HAP-1 (cell line): ENCODE measurements around the gene CFAP20DC.
A peak's percentile ranks its signal among the peaks of the same experiment; 100 is the strongest.
"Not testable (repeated sequence)": the region's sequence is repeated elsewhere in the genome, so short reads cannot be mapped to it uniquely, and the experiment has no call there.

Experiments
- DNase-seq, 2 experiments: peaks; one replicate each; pipeline ENCODE4 v3.0.0-alpha.2; 2016 to 2020; ENCODE audit warnings: low spot score in 2 of 2
- H3K27me3 ChIP-seq: fragments of 250-450 bp; sonication (Bioruptor Pico); 2 replicates; pipeline ENCODE4 v1.5.1; 2020; ENCODE audit warnings: low read depth, mild to moderate bottlenecking, moderate library complexity
- H3K36me3 ChIP-seq: fragments of 250-450 bp; sonication (Bioruptor Pico); replicated peaks from 2 replicates; pipeline ENCODE4 v1.5.1; 2020; ENCODE audit warnings: mild to moderate bottlenecking
- H3K4me1 ChIP-seq: fragments of 250-450 bp; sonication (Bioruptor Pico); 2 replicates; pipeline ENCODE4 v1.5.1; 2020; ENCODE audit warnings: mild to moderate bottlenecking
- H3K4me3 ChIP-seq: fragments of 250-450 bp; sonication (Bioruptor Pico); 2 replicates; pipeline ENCODE4 v1.5.1; 2020; ENCODE audit warnings: mild to moderate bottlenecking, moderate library complexity
- H3K9me3 ChIP-seq: fragments of 250-450 bp; sonication (Bioruptor Pico); 2 replicates; pipeline ENCODE4 v1.5.1; 2020; ENCODE audit warnings: mild to moderate bottlenecking, moderate library complexity
- in situ Hi-C: fragments of 300-500 bp; cut with MboI; formaldehyde crosslinking; loops from 3 replicates; pipeline ENCODE4 v1.14.3; 2020; ENCODE audit warnings: low sequenced_read_pairs, inconsistent platforms, mixed read lengths

The CFAP20DC gene

DNA sequence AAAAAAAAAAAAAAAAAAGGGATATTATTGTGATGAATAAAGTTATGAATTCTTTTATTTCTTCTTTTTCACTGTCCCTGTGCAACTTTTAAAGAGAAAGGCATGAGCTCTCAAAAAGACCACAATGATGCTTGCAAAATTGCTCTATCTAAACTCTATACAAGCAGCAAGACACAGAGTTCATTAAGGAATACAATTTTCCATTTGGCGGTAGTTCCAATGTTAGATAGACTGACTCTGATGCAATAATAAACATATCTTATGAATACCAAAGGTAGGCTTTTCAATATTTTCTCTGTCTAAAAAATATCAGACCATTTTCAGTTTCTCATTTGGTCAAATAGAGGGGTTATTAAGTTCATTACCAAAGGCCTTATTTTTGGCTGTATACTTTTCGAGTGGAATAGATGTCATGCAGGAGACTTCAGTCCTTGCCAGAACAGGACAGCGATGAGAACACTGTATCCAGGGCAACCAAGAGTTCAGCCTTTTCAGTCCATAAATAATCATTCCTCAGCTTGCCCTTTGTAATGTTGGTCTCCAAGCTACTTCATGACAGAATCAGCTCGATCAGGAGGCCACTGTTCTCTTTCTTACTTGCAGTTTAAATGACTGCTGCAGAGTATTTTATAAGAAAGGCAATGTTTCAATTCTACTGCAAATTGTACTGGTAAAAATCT lies 220.4 kb downstream of the CFAP20DC start:
- Histone ChIP-seq H3K4me1 (no peaks in the 10 kb centered on the region), H3K4me3 (no peak overlapping the region), H3K27me3 (no peaks in the 10 kb centered on the region), H3K36me3 (no peaks in the 10 kb centered on the region), H3K9me3 (no peaks in the 10 kb centered on the region)
- in situ Hi-C loops, result no loop called here
- no peak for DNase-seq

- Histone ChIP-seq H3K4me1 (no peaks in the 10 kb centered on the region), H3K27me3 (no peaks in the 10 kb centered on the region), H3K4me3 (no peak overlapping the region), H3K36me3 (no peaks in the 10 kb centered on the region), H3K9me3 (no peaks in the 10 kb centered on the region)
- in situ Hi-C loops, result no loop called here
- DNase-seq, result no peak
These were observed 225.0 kb downstream of the CFAP20DC start for GRCh38 chr3:58824777-58825176.

GRCh38 chr3:58824285-58824684 lies 225.5 kb downstream of the CFAP20DC start:
- in situ Hi-C loops, result no loop called here

DNA sequence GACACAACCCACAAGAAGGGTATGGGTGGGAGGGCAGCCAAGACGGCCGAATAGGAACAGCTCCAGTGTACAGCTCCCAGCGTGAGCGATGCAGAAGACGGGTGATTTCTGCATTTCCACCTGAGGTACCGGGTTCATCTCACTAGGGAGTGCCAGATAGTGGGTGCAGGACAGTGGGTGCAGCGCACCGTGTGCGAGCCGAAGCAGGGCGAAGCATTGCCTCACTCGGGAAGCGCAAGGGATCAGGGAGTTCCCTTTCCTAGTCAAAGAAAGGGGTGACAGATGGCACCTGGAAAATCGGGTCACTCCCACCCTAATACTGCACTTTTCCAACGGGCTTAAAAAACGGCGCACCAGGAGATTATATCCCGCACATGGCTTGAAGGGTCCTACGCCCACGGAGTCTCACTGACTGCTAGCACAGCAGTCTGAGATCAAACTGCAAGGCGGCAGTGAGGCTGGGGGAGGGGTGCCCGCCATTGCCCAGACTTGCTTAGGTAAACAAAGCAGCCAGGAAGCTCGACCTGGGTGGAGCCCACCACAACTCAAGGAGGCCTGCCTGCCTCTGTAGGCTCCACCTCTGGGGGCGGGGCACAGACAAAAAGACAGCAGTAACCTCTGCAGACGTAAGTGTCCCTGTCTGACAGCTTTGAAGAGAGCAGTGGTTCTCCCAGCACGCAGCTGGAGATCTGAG lies 243.1 kb downstream of the CFAP20DC start:
- H3K27me3 ChIP-seq, H3K4me1 ChIP-seq, H3K9me3 ChIP-seq, DNase-seq, H3K36me3 ChIP-seq, in situ Hi-C loops, H3K4me3 ChIP-seq: not testable (repeated sequence)

More at GRCh38 chr3:58824285-58824684, 225.5 kb downstream of the CFAP20DC start:
- Histone ChIP-seq H3K9me3 (no peaks in the 10 kb centered on the region), H3K4me1 (no peaks in the 10 kb centered on the region), H3K27me3 (no peaks in the 10 kb centered on the region), H3K36me3 (no peaks in the 10 kb centered on the region), H3K4me3 (no peak overlapping the region)
- DNase-seq, result peak; percentile 62 to 85

- no peaks in the 10 kb centered on the region for H3K4me1 ChIP-seq
- H3K36me3 ChIP-seq, result no peaks in the 10 kb centered on the region
- no peak for DNase-seq
- H3K4me3 ChIP-seq, result no peak overlapping the region
- in situ Hi-C loops, result no loop called here
- no peaks in the 10 kb centered on the region for H3K27me3 ChIP-seq
- H3K9me3 ChIP-seq, result no peaks in the 10 kb centered on the region
These were observed 244.9 kb downstream of the CFAP20DC start for GRCh38 chr3:58804914-58805313.

DNA sequence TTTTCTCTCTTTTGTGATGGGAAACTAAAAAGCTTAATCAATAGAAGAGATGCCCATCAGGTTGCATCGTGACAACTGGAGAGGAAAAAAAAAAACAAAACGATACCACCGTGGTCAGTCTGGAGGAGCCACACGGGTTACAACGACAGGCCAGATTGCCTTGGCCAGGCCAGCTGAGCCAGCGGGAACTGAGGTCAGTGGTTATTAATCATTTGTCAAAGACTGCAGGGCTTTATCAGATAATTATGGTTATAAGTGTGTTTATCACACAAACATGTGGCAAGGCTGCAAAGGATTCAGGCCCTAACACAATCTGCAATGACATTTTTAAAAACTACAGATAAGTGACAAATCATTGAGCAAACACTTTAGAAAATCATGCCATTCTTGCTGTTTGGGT lies 248.3 kb downstream of the CFAP20DC start:
- Histone ChIP-seq H3K4me3 (no peak overlapping the region), H3K27me3 (no peaks in the 10 kb centered on the region), H3K36me3 (no peaks in the 10 kb centered on the region), H3K9me3 (no peaks in the 10 kb centered on the region), H3K4me1 (no peaks in the 10 kb centered on the region)
- DNase-seq, result no peak
- in situ Hi-C loops, result no loop called here

DNA sequence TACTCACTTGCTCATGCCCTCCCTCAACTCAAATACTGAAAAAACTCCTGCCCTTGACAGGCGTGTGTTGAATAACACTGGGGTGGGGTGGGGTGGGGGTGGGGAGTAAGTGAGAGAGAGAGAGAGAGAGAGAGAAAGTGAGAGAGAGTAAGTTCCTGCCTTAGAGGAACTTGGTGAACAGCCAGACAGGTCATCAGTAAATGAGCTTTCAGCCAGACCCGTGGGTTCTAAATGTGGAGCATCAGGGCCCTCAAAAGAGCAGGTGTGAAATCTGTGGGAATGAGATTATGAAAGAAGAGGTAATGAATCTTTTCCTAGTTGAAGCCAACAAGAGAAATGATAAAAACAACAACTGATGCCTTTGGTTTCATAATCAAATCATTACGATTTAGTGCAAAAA lies 248.9 kb downstream of the CFAP20DC start:
- H3K27me3 ChIP-seq, result no peaks in the 10 kb centered on the region
- no peaks in the 10 kb centered on the region for H3K36me3 ChIP-seq
- no peaks in the 10 kb centered on the region for H3K4me1 ChIP-seq
- H3K4me3 ChIP-seq, result no peak overlapping the region
- no peak for DNase-seq
- in situ Hi-C loops, result no loop called here
- H3K9me3 ChIP-seq, result no peaks in the 10 kb centered on the region

- Histone ChIP-seq H3K9me3 (no peaks in the 10 kb centered on the region), H3K4me1 (no peaks in the 10 kb centered on the region), H3K27me3 (no peaks in the 10 kb centered on the region), H3K36me3 (no peaks in the 10 kb centered on the region), H3K4me3 (no peak overlapping the region)
- DNase-seq, result no peak
- in situ Hi-C loops, result no loop called here
These were observed 249.8 kb downstream of the CFAP20DC start for GRCh38 chr3:58800032-58800431.

DNA sequence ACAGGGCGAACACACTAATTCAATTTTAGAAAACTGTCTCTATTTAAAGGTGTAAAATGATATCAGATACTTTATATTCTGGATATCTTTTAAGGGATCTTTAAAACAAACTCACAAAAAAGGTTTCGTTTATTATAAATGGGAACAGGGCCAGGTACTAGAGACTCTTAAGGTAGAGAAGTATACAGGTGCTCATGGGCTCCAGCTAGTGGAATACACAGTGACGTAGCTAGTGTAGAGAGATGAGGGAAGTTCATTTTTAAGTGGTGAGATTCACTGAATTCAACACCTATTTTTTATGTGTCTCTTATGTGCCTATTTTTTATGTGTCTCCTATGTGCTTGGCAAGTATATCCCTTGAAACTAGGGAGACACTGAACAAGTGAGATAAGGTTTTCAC lies 250.6 kb downstream of the CFAP20DC start:
- H3K36me3 ChIP-seq, result no peaks in the 10 kb centered on the region
- no peaks in the 10 kb centered on the region for H3K9me3 ChIP-seq
- H3K27me3 ChIP-seq, result no peaks in the 10 kb centered on the region
- H3K4me3 ChIP-seq, result no peak overlapping the region
- in situ Hi-C loops, result no loop called here
- DNase-seq, result no peak
- H3K4me1 ChIP-seq, result no peaks in the 10 kb centered on the region

GRCh38 chr3:58798312-58798711 lies 251.5 kb downstream of the CFAP20DC start:
- H3K4me1 ChIP-seq, result no peaks in the 10 kb centered on the region
- no peaks in the 10 kb centered on the region for H3K9me3 ChIP-seq
- in situ Hi-C loops, result no loop called here
- no peak overlapping the region for H3K4me3 ChIP-seq
- H3K27me3 ChIP-seq, result no peaks in the 10 kb centered on the region
- H3K36me3 ChIP-seq, result no peaks in the 10 kb centered on the region
- DNase-seq, result no peak

DNA sequence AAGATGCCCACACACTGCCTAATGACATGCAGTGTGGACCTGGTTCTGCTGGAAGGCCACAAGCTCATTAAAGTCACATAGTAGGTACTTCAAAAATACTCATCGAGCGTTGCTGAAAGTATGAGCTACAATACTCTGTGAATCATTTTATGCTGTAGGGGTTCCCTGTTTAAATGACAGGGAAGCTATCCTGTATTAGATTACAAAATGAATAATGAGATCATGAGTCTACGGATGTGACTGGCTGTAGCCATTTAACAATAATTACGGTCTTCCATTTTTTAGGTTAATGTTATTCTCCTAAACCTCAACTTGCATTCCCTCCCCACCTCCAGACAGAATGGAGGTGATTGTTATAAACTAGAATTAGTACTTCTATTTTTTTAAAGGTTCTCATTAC lies 255.1 kb downstream of the CFAP20DC start:
- Histone ChIP-seq H3K36me3 (no peaks in the 10 kb centered on the region), H3K27me3 (no peaks in the 10 kb centered on the region), H3K9me3 (no peaks in the 10 kb centered on the region), H3K4me1 (no peaks in the 10 kb centered on the region), H3K4me3 (no peak overlapping the region)
- DNase-seq, result no peak
- in situ Hi-C loops, result no loop called here

- H3K9me3 ChIP-seq, result no peaks in the 10 kb centered on the region
- H3K36me3 ChIP-seq, result no peaks in the 10 kb centered on the region
- no peak overlapping the region for H3K4me3 ChIP-seq
- in situ Hi-C loops, result no loop called here
- DNase-seq, result no peak
- no peaks in the 10 kb centered on the region for H3K27me3 ChIP-seq
- no peaks in the 10 kb centered on the region for H3K4me1 ChIP-seq
These were observed 255.9 kb downstream of the CFAP20DC start for GRCh38 chr3:58793938-58794337.

- H3K4me3 ChIP-seq, result no peak overlapping the region
- in situ Hi-C loops, result no loop called here
- no peaks in the 10 kb centered on the region for H3K4me1 ChIP-seq
- no peak for DNase-seq
- H3K9me3 ChIP-seq, result no peaks in the 10 kb centered on the region
- H3K27me3 ChIP-seq, result no peaks in the 10 kb centered on the region
- no peaks in the 10 kb centered on the region for H3K36me3 ChIP-seq
These were observed 256.8 kb downstream of the CFAP20DC start for GRCh38 chr3:58792921-58793451.

DNA sequence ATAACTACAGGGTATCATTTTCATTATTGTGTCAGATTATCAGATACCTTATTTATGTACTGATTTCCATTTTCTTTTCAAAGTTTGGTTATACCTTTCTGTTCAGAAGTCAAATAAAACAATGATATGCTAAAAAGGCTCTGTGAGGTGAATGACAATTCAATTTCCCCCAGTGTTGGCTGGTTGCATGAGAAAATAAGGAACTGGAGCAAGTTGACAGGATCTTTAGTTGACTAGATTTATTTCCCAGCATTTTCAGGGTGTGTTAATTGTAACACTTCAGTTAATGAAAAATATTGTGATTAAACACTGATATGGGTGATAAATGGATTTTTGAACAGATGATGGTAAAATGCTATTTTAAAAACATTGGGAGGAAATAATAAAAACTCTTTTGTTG lies 260.4 kb downstream of the CFAP20DC start:
- H3K36me3 ChIP-seq, result no peaks in the 10 kb centered on the region

More for the DNA sequence above, 260.4 kb downstream of the CFAP20DC start:
- H3K27me3 ChIP-seq, result no peaks in the 10 kb centered on the region
- DNase-seq, result no peak
- peaks cover 5% of the 10 kb centered on the region for H3K4me1 ChIP-seq
- in situ Hi-C loops, result no loop called here
- no peak overlapping the region for H3K4me3 ChIP-seq
- no peaks in the 10 kb centered on the region for H3K9me3 ChIP-seq
